Suprapubic skin (tissue), 4 donors: ENCODE results near the gene MBNL2. TPM values are rescaled to one million over a fixed set of nuclear protein-coding genes. Genes with fewer than 3 reads are reported as not detected.
A peak's percentile ranks its signal among the peaks of the same experiment; 100 is the strongest.

ENCODE experiments used
- DNase-seq, 2 donors: peaks; one replicate each; pipeline ENCODE4 v3.0.0-alpha.2; 2019; ENCODE audit warnings: low spot score in 2 of 2
- H3K27ac ChIP-seq: fragments of 200-600 bp; sonication (generic); one replicate; pipeline ENCODE4 v1.5.1; 2019
- H3K27me3 ChIP-seq: fragments of 200-600 bp; sonication (generic); one replicate; pipeline ENCODE4 v1.5.1; 2019
- H3K36me3 ChIP-seq: fragments of 200-600 bp; sonication (generic); one replicate; pipeline ENCODE4 v1.5.1; 2019
- H3K4me1 ChIP-seq: fragments of 200-600 bp; sonication (generic); one replicate; pipeline ENCODE4 v1.5.1; 2019
- H3K4me3 ChIP-seq: fragments of 200-600 bp; sonication (generic); one replicate; pipeline ENCODE4 v1.5.1; 2019; ENCODE audit warnings: mild to moderate bottlenecking
- H3K9me3 ChIP-seq: fragments of 200-600 bp; sonication (generic); one replicate; pipeline ENCODE4 v1.5.1; 2019
- EP300 ChIP-seq: sonication (generic); formaldehyde crosslinking; IDR thresholded peaks from one replicate; pipeline ENCODE4 v1.6.1; 2017; ENCODE audit warnings: antibody characterized with exemption
- POLR2A ChIP-seq, 2 donors: fragments of 450-650 bp; IDR thresholded peaks; one replicate each; pipeline ENCODE4 v1.6.1; 2017; ENCODE audit warnings: antibody characterized with exemption in 2 of 2, mild to moderate bottlenecking in 2 of 2, moderate library complexity in 2 of 2
- POLR2AphosphoS5 ChIP-seq, 3 donors: sonication (generic); formaldehyde crosslinking; IDR thresholded peaks; one replicate each; pipeline ENCODE4 v1.6.1; 2017; ENCODE audit warnings: antibody characterized with exemption in 3 of 3
- WGBS: methylation state at CpG from one replicate; pipeline ENCODE4 v1.1.5; 2018; 5-methylcytosine and 5-hydroxymethylcytosine counted together
- total RNA-seq, 4 donors: library from RNA; depleted of rRNA; stranded (reverse); fragments of >200 nt; gene quantifications; one replicate each; pipeline ENCODE4 v1.1.0, GENCODE V29; 2016
- TF ChIP-seq, protein P1 (sequence below), 2 donors: fragments of 200-600 bp in 1 of 2; fragments of 450-650 bp in 1 of 2; sonication (generic) in 1 of 2; IDR thresholded peaks; one replicate each; pipeline ENCODE4 v1.5.1; 2016 to 2019; ENCODE audit warnings: antibody characterized with exemption in 2 of 2, mild to moderate bottlenecking in 1 of 2, moderate library complexity in 1 of 2

Gene MBNL2
- total RNA-seq, 4 donors from 2014 or later = 64.2 to 92.4 (median 73.4) TPM

- H3K27ac ChIP-seq = peak overlapping the region; percentile 77
- 63% methylated on average over 6 of the region's 6 CpGs for WGBS
- H3K36me3 ChIP-seq = no peaks in the 10 kb centered on the region
- no peaks in the 10 kb centered on the region for H3K9me3 ChIP-seq
- H3K4me3 ChIP-seq = no peak overlapping the region
- TF ChIP-seq, protein P1, sequence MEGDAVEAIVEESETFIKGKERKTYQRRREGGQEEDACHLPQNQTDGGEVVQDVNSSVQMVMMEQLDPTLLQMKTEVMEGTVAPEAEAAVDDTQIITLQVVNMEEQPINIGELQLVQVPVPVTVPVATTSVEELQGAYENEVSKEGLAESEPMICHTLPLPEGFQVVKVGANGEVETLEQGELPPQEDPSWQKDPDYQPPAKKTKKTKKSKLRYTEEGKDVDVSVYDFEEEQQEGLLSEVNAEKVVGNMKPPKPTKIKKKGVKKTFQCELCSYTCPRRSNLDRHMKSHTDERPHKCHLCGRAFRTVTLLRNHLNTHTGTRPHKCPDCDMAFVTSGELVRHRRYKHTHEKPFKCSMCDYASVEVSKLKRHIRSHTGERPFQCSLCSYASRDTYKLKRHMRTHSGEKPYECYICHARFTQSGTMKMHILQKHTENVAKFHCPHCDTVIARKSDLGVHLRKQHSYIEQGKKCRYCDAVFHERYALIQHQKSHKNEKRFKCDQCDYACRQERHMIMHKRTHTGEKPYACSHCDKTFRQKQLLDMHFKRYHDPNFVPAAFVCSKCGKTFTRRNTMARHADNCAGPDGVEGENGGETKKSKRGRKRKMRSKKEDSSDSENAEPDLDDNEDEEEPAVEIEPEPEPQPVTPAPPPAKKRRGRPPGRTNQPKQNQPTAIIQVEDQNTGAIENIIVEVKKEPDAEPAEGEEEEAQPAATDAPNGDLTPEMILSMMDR (IDR thresholded peaks at IDR 0.05) = no peak
- no peak for TF ChIP-seq POLR2AphosphoS5 (IDR thresholded peaks at IDR 0.05)
- TF ChIP-seq POLR2A (IDR thresholded peaks at IDR 0.05) = no peak
- TF ChIP-seq EP300 = no peak
- peaks cover 82% of the 10 kb centered on the region for H3K4me1 ChIP-seq
- DNase-seq = no peak
- no peaks in the 10 kb centered on the region for H3K27me3 ChIP-seq
Measured at GRCh38 chr13:97257228-97257755, 35.2 kb downstream of the MBNL2 start.

GRCh38 chr13:97257800-97258799 lies 36.0 kb downstream of the MBNL2 start:
- WGBS = 54% methylated on average over 13 of the region's 13 CpGs
- H3K4me1 ChIP-seq = peaks cover 82% of the 10 kb centered on the region

DNA sequence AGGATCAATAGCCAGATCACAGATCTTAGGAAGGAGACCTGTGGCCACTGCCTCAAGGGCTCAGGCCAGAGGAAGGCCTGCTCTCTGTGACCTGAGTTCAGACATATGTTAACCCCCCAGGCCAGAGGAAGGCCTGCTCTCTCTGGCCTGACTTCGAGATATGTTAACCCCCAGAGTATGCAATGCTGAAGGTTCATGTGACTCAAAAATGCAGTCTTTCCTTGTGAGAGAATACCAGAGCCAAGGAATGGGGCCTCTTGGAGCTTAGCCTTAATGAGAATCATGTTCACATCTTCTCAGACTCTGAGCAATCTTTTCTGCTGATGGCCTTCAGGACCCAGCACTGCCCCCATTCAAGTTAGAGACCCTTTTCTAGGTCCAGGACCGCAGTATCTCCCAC lies 36.7 kb downstream of the MBNL2 start:
- no peaks in the 10 kb centered on the region for H3K36me3 ChIP-seq
- 71% methylated on average over 2 of the region's 2 CpGs for WGBS
- H3K9me3 ChIP-seq = no peaks in the 10 kb centered on the region
- no peak for DNase-seq
- H3K4me3 ChIP-seq = no peak overlapping the region
- peak overlapping the region; percentile 77 for H3K27ac ChIP-seq
- TF ChIP-seq POLR2A (IDR thresholded peaks at IDR 0.05) (no peak), EP300 (no peak), POLR2AphosphoS5 (IDR thresholded peaks at IDR 0.05) (no peak)
- TF ChIP-seq, protein P1 (IDR thresholded peaks at IDR 0.05) = no peak
- no peaks in the 10 kb centered on the region for H3K27me3 ChIP-seq
- peaks cover 82% of the 10 kb centered on the region for H3K4me1 ChIP-seq

More at GRCh38 chr13:97257800-97258799, 36.0 kb downstream of the MBNL2 start:
- H3K27ac ChIP-seq = peak overlapping the region; percentile 77
- no peak for TF ChIP-seq POLR2A (IDR thresholded peaks at IDR 0.05)
- peak in 1 of 3 donors; percentile 43 for TF ChIP-seq POLR2AphosphoS5 (IDR thresholded peaks at IDR 0.05)
- H3K4me3 ChIP-seq = no peak overlapping the region
- peak; percentile 88 to 89 for DNase-seq
- H3K36me3 ChIP-seq = no peaks in the 10 kb centered on the region
- H3K27me3 ChIP-seq = no peaks in the 10 kb centered on the region
- H3K9me3 ChIP-seq = no peaks in the 10 kb centered on the region

- WGBS = 84% methylated on average over 6 of the region's 6 CpGs
- TF ChIP-seq POLR2A (IDR thresholded peaks at IDR 0.05) (no peak), POLR2AphosphoS5 (IDR thresholded peaks at IDR 0.05) (no peak), EP300 (no peak)
- TF ChIP-seq, protein P1 (IDR thresholded peaks at IDR 0.05) = no peak
- peak overlapping the region; percentile 77 for H3K27ac ChIP-seq
- H3K36me3 ChIP-seq = no peaks in the 10 kb centered on the region
- no peaks in the 10 kb centered on the region for H3K27me3 ChIP-seq
- no peaks in the 10 kb centered on the region for H3K9me3 ChIP-seq
- H3K4me3 ChIP-seq = no peak overlapping the region
- DNase-seq = no peak
- H3K4me1 ChIP-seq = peaks cover 76% of the 10 kb centered on the region
Measured at GRCh38 chr13:97259410-97259797, 37.3 kb downstream of the MBNL2 start.

DNA sequence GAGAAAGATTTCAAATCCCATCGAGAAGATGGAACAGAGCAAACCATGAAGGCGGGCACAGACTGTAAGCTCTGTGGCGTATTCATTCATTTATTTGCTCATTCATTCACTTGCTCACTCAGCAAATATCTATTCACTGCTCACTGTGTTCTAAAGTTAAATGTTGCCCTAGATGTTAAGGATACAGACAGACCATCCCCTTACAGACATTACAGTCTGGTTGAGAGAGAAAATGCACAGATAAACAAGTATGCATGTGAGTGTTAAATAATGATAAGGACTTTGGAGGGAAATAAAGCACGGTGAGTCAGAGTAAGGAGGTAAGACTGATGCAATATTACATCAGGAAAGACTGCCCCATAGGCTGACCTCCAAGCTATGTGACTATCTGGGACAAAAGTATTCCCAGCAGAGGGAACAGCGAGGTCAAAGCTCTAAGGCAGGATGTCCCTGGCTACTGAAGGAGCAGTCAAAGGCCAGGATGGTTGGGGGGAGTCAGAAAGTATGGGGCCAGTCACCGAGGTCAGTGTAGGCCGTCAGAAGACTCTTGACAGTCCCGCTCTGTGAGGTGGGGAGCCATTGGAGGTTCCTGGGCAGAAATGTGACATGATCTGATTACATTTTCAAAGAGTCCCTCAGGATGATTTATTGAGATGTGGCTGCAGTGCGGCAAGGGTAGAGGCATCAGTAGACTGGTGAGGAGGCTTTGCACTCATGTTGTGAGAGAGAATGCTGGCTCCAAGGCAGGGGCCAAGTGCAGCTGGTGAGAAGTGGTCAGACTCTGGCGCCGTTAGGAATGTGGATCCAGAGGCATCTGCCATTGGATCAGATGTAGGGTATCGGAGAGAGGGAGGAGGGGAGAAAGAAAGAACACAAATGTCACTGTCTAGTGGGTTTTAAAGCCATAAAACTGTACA lies 37.9 kb downstream of the MBNL2 start:
- Histone ChIP-seq H3K27me3 (no peaks in the 10 kb centered on the region), H3K4me3 (no peak overlapping the region), H3K27ac (peak overlapping the region; percentile 1), H3K36me3 (no peaks in the 10 kb centered on the region), H3K9me3 (no peaks in the 10 kb centered on the region), H3K4me1 (peaks cover 75% of the 10 kb centered on the region)
- no peak for TF ChIP-seq POLR2AphosphoS5 (IDR thresholded peaks at IDR 0.05)
- no peak for TF ChIP-seq EP300
- TF ChIP-seq, protein P1 (IDR thresholded peaks at IDR 0.05) = no peak
- no peak for TF ChIP-seq POLR2A (IDR thresholded peaks at IDR 0.05)
- DNase-seq = no peak
- WGBS = 82% methylated on average over 12 of the region's 12 CpGs
